ENCODE data around the gene IL26.

Gene IL26, protein sequence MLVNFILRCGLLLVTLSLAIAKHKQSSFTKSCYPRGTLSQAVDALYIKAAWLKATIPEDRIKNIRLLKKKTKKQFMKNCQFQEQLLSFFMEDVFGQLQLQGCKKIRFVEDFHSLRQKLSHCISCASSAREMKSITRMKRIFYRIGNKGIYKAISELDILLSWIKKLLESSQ

DNA sequence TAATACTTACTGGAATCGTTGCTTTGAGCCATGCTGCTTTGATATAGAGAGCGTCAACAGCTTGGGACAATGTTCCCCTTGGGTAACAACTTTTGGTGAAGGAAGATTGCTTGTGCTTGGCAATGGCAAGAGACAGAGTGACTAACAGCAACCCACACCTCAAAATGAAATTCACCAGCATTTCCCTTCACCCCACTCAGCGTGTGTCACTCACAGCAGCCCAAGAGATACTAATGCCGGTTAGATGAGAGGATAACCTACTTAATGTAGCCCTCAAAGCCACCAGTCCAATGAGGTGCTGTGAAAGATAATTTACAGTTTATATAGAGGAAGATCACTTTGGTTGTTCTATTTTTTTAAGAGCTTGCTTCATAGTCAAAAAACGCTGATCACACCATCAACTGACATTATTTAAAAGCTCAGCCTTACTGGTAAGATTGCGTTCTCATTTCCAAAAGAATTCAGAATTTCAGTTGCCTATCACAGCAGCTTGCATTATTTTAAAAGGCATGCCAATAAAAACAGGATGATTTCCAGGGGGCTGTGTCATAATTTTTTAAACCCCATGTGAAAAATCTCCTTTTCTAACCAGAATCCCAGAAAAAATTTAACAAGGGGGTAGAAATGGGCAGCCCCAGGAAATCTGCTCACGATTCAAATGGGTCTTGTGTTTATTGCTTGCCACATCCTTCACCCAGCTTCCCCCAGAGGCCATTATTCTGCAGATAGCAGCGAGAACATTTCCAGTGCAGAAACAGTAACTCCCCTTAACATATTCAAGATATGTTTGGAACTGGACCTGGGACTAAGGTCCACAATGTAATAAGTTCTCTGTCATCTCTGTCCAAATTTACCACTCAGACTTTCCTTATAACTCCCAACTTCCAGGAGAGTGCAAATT is at the start of gene IL26:
Gene IL26 (minus strand): TSS at position 235 of the 901 bp plus-strand sequence. CDS start 54 bp downstream, at position 181.
- no peak within 1 kb of the TSS for H3K27ac ChIP-seq (ENCODE audit: low read depth, low read length)
- H3K9ac ChIP-seq (ENCODE audit: low read length) = no peak within 1 kb of the TSS
- H3K27me3 ChIP-seq (ENCODE audit: control insufficient read depth, insufficient read depth, low read length) = no peaks in the 10 kb centered on the region
- H3K4me1 ChIP-seq (ENCODE audit: control insufficient read depth, insufficient read depth, low read length) = peaks cover 15% of the 10 kb centered on the region
- H3K36me3 ChIP-seq (ENCODE audit: control insufficient read depth, insufficient read depth, low read length) = no peaks in the 10 kb centered on the region
- no peak within 1 kb of the TSS for H3K4me3 ChIP-seq (ENCODE audit: low read length)

DNA sequence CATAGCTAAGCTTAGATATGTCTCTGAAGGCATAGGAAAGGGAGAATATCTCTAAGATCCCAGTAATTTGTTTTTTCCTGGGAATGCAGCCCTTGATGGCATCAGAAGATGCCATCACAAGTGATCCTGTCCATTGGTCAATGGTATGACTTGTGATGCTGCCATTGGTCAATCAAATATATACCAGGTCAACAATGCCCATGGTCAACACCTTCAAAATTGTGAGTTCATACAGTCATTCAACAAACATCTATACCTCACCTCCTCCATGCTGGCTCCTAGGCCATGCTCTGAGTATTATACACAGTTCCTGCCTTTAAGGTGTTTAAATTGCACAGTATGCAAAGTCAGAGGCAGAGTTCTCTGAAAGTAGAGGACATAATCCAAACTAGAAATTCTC is 47.1 kb upstream of the IL26 start:
- no peaks in the 10 kb centered on the region for H3K27me3 ChIP-seq (ENCODE audit: control insufficient read depth, insufficient read depth, low read length)
- H3K4me3 ChIP-seq (ENCODE audit: low read length) = no peak overlapping the region
- no peaks in the 10 kb centered on the region for H3K36me3 ChIP-seq (ENCODE audit: control insufficient read depth, insufficient read depth, low read length)
- H3K4me1 ChIP-seq (ENCODE audit: control insufficient read depth, insufficient read depth, low read length) = no peaks in the 10 kb centered on the region
- H3K27ac ChIP-seq (ENCODE audit: low read depth, low read length) = no peak overlapping the region
- no peak overlapping the region for H3K9ac ChIP-seq (ENCODE audit: low read length)

DNA sequence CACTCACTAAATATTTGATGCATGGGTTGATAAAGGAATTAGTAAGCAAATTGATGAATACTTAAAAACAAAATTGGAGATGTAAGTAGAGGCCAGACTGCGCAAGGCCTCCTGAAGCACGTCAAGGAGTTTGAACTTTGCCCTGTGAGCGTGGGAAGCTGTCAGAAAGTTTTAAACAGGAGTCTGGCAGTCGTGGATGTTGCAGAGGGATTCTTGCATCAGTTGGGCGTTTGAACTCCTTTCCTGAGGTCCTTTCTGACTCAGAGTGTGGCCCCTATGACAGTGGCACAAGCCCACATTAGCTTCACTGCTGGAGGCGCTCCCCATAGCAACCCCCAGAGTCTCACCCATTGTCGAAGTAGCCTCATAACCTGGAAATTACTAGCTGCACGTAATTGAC is 45.7 kb upstream of the IL26 start:
- Histone ChIP-seq H3K27ac (ENCODE audit: low read depth, low read length) (no peak overlapping the region), H3K4me1 (ENCODE audit: control insufficient read depth, insufficient read depth, low read length) (no peaks in the 10 kb centered on the region), H3K4me3 (ENCODE audit: low read length) (no peak overlapping the region), H3K9ac (ENCODE audit: low read length) (no peak overlapping the region), H3K27me3 (ENCODE audit: control insufficient read depth, insufficient read depth, low read length) (no peaks in the 10 kb centered on the region), H3K36me3 (ENCODE audit: control insufficient read depth, insufficient read depth, low read length) (no peaks in the 10 kb centered on the region)

DNA sequence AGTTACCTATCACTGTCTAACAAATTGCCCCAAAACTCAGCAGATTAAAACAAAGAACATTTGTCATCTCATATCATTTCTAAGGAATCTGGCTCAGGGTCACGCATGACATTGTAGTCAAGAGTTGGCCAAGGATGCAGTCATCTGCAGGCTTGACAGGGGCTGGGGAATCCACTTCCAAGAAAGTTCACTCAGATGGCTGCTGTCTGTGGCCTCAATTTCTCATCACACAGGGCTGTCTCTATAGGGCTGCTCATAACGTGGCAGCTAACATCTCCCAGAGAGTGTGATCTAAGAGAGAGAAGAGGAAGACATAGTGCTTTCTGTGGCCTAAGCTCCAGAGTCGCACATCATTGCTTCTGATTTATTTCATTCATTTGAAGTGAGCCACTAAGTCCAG is 44.7 kb upstream of the IL26 start:
- no peaks in the 10 kb centered on the region for H3K27me3 ChIP-seq (ENCODE audit: control insufficient read depth, insufficient read depth, low read length)
- no peaks in the 10 kb centered on the region for H3K4me1 ChIP-seq (ENCODE audit: control insufficient read depth, insufficient read depth, low read length)
- H3K9ac ChIP-seq (ENCODE audit: low read length) = no peak overlapping the region
- H3K36me3 ChIP-seq (ENCODE audit: control insufficient read depth, insufficient read depth, low read length) = no peaks in the 10 kb centered on the region
- H3K4me3 ChIP-seq (ENCODE audit: low read length) = no peak overlapping the region
- no peak overlapping the region for H3K27ac ChIP-seq (ENCODE audit: low read depth, low read length)

DNA sequence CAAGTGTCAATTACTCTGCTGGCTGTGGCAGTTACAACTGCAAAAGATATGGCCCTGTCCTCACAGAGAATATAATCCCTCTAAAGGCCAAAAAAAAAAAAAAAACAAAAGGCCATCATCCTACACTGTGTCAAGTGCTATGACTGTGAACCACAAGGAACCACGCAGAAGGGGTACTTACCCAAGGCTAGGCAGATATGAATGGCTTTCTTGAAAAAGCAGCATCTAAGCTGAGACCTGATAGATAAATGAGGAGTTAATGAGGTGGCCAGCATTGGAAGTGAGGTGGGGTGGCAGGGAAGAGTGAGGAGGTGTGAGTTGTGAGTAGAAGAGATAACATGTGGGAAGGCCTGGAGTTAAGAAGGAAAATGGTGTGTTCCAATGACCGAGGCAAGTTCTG is 44.2 kb upstream of the IL26 start:
- Histone ChIP-seq H3K36me3 (ENCODE audit: control insufficient read depth, insufficient read depth, low read length) (no peaks in the 10 kb centered on the region), H3K27ac (ENCODE audit: low read depth, low read length) (no peak overlapping the region), H3K9ac (ENCODE audit: low read length) (no peak overlapping the region), H3K4me1 (ENCODE audit: control insufficient read depth, insufficient read depth, low read length) (no peaks in the 10 kb centered on the region), H3K4me3 (ENCODE audit: low read length) (no peak overlapping the region), H3K27me3 (ENCODE audit: control insufficient read depth, insufficient read depth, low read length) (no peaks in the 10 kb centered on the region)

DNA sequence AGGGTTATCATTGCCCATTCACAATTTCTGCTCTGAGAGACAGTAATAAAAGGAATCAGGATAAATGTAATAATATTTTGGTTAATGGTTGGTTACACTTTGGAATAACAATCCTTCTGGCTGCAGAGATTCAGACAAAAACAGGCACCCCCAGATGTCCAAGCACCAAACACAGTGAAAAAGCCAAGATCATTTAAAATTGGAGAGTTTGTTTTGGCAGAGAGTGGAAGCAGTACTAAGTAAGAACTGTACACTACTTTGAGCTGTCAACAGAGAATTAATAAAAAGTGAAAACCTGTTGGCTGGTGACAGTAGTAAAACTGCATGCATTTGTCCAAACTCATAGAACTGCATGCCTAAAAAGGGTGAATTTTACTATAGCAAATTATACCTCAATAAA is 43.4 kb upstream of the IL26 start:
- Histone ChIP-seq H3K4me1 (ENCODE audit: control insufficient read depth, insufficient read depth, low read length) (no peaks in the 10 kb centered on the region), H3K36me3 (ENCODE audit: control insufficient read depth, insufficient read depth, low read length) (no peaks in the 10 kb centered on the region), H3K4me3 (ENCODE audit: low read length) (no peak overlapping the region)

DNA sequence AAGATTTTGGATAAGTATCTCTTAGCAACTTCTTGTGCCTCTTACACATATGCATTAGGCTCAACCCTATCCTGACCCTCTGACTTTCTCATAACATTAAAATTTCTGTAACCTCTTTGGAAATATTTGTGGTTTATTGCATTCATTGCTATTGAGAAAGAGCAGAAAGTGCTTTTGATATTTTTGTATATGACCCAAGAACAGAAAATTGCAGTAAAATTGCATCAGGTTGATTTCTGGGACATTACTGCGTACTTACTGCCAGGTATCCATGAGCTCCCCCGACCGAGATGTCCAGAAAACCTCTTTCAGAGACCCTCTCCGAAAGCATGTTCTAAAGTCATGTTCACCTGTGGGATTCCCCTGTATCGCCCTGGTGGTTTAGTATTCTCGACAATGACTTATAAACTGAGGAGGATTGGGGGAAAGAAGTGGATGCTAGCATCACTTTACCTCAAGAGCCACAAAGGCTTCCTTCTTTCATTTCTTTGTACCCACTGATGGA is 42.3 kb upstream of the IL26 start:
- Histone ChIP-seq H3K27ac (ENCODE audit: low read depth, low read length) (no peak overlapping the region), H3K36me3 (ENCODE audit: control insufficient read depth, insufficient read depth, low read length) (no peaks in the 10 kb centered on the region), H3K9ac (ENCODE audit: low read length) (no peak overlapping the region), H3K27me3 (ENCODE audit: control insufficient read depth, insufficient read depth, low read length) (no peaks in the 10 kb centered on the region), H3K4me1 (ENCODE audit: control insufficient read depth, insufficient read depth, low read length) (no peaks in the 10 kb centered on the region), H3K4me3 (ENCODE audit: low read length) (no peak overlapping the region)

More for the DNA sequence above, 43.4 kb upstream of the IL26 start:
- Histone ChIP-seq H3K27ac (ENCODE audit: low read depth, low read length) (no peak overlapping the region), H3K9ac (ENCODE audit: low read length) (no peak overlapping the region), H3K27me3 (ENCODE audit: control insufficient read depth, insufficient read depth, low read length) (no peaks in the 10 kb centered on the region)

DNA sequence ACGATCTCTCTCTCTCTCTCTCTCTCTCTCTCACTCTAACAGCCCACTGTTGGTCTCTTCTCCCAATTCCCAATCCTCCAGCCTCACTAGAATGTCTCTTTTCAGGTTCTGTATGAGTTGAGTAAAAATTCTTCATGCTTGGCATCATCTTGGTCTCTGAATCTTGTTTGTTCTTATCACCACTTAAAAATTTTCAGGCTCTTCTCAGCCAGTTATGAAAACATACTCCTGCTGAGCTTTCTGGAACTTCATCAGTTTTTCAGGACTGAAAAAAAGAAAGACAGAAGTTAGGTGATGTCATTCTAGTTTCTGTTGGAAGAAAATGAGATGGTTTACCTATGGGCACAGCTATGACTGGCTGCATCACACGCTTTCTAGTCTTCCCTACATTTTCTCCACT is 39.2 kb upstream of the IL26 start:
- Histone ChIP-seq H3K4me1 (ENCODE audit: control insufficient read depth, insufficient read depth, low read length) (no peaks in the 10 kb centered on the region), H3K36me3 (ENCODE audit: control insufficient read depth, insufficient read depth, low read length) (no peaks in the 10 kb centered on the region)

DNA sequence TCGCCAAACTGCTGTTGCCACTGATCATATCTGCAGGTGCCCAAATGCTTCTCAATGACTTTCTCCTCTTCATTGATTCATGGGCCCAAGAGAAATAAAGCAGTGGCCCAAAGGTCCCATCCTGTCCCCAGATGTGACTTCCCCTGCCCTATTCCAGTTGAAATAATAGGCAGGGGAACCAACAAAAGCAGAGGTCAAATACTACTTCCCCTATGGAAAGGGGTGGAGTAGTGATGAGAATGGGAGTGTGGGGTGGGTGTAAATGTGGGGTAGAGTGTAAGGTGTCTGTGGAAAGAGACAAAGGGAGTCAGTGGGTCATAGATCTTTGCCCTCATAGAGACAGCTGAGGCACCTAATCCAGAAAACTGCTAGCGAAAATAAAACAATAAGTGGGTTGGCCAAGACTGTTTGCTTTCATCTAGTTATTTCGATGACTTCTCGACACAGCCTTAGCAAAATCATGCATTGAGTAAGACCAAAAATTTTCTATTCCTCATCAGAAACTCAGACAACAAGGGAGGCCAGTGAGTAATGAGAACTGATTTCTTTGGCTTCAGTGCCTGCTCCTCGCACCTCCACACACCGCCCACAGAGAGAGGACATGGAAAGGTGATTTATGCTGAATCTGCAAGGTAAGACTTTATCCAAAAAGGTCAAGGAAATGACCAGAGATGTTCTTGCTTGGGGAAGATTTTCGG is 38.7 kb upstream of the IL26 start:
- H3K4me3 ChIP-seq (ENCODE audit: low read length) = no peak overlapping the region
- no peaks in the 10 kb centered on the region for H3K27me3 ChIP-seq (ENCODE audit: control insufficient read depth, insufficient read depth, low read length)
- H3K36me3 ChIP-seq (ENCODE audit: control insufficient read depth, insufficient read depth, low read length) = no peaks in the 10 kb centered on the region
- no peak overlapping the region for H3K9ac ChIP-seq (ENCODE audit: low read length)
- no peaks in the 10 kb centered on the region for H3K4me1 ChIP-seq (ENCODE audit: control insufficient read depth, insufficient read depth, low read length)
- H3K27ac ChIP-seq (ENCODE audit: low read depth, low read length) = no peak overlapping the region

More for the DNA sequence above, 39.2 kb upstream of the IL26 start:
- no peak overlapping the region for H3K27ac ChIP-seq (ENCODE audit: low read depth, low read length)
- no peaks in the 10 kb centered on the region for H3K27me3 ChIP-seq (ENCODE audit: control insufficient read depth, insufficient read depth, low read length)
- no peak overlapping the region for H3K4me3 ChIP-seq (ENCODE audit: low read length)
- no peak overlapping the region for H3K9ac ChIP-seq (ENCODE audit: low read length)

DNA sequence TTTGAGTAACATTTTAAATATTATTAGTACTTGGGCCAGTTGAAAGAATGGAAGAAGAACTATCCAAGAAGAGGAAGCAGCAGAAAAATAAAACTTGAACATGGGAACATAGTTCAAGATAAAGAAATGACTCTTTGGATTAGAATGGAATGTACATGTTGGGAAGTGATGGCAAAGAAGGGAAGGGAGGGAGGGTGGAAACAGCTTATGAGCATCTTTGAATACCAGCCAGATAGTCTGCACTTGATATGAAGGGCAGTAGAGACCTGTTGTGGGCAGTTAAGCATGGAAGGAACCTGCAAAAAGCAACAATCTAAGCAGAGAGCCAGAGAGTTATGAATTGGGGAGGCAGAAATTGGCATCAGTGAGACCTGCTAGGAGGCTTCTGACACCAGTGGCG is 37.8 kb upstream of the IL26 start:
- Histone ChIP-seq H3K4me3 (ENCODE audit: low read length) (no peak overlapping the region), H3K27me3 (ENCODE audit: control insufficient read depth, insufficient read depth, low read length) (no peaks in the 10 kb centered on the region), H3K4me1 (ENCODE audit: control insufficient read depth, insufficient read depth, low read length) (no peaks in the 10 kb centered on the region), H3K27ac (ENCODE audit: low read depth, low read length) (no peak overlapping the region), H3K9ac (ENCODE audit: low read length) (no peak overlapping the region), H3K36me3 (ENCODE audit: control insufficient read depth, insufficient read depth, low read length) (no peaks in the 10 kb centered on the region)

DNA sequence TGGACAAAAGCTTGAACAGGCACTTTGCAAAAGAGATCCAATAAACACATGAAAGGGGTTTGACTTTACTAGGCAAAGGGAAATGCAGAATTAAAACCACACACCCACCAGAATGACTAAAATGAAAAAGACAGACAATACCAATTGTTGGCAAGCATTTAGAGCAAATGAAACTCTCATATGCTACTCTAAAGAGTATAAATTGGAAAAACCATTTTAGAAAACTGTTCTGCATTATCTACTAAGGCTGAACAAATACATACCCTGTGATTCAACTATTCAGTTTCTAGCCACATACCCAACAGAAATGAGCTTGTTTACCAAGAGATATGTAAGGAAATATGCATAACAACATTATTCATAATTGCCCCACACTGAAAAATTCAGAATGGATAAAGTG is 36.3 kb upstream of the IL26 start:
- Histone ChIP-seq H3K9ac (ENCODE audit: low read length) (no peak overlapping the region), H3K27me3 (ENCODE audit: control insufficient read depth, insufficient read depth, low read length) (no peaks in the 10 kb centered on the region)

DNA sequence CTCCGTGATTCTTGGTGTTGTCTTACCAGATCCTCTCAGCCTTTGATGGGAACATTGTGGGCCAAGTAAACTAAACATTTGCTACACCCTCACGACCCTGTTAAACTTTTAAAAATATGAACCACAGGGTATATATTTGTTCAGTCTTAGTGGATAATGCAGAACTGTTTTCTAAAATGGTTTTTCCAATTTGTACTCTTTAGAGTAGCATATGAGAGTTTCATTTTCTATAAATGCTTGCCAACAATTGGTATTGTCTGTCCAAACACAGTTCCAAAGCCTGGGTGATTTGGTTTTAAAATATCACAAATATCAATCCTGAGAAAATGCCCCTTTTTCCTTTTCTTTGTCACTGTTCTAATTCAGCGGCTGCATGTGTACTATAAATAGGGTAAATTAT is 34.5 kb upstream of the IL26 start:
- H3K9ac ChIP-seq (ENCODE audit: low read length) = no peak overlapping the region
- no peaks in the 10 kb centered on the region for H3K36me3 ChIP-seq (ENCODE audit: control insufficient read depth, insufficient read depth, low read length)
- no peak overlapping the region for H3K27ac ChIP-seq (ENCODE audit: low read depth, low read length)
- H3K4me3 ChIP-seq (ENCODE audit: low read length) = no peak overlapping the region
- H3K27me3 ChIP-seq (ENCODE audit: control insufficient read depth, insufficient read depth, low read length) = no peaks in the 10 kb centered on the region
- no peaks in the 10 kb centered on the region for H3K4me1 ChIP-seq (ENCODE audit: control insufficient read depth, insufficient read depth, low read length)

More for the DNA sequence above, 36.3 kb upstream of the IL26 start:
- no peaks in the 10 kb centered on the region for H3K36me3 ChIP-seq (ENCODE audit: control insufficient read depth, insufficient read depth, low read length)
- no peak overlapping the region for H3K4me3 ChIP-seq (ENCODE audit: low read length)
- H3K4me1 ChIP-seq (ENCODE audit: control insufficient read depth, insufficient read depth, low read length) = no peaks in the 10 kb centered on the region
- no peak overlapping the region for H3K27ac ChIP-seq (ENCODE audit: low read depth, low read length)
